Chondrocyte (in vitro differentiated cells): ENCODE data around the gene HRH1. TPM values are rescaled to one million over a fixed set of nuclear protein-coding genes. Genes with fewer than 3 reads are reported as not detected.

ENCODE experiments used
- DNase-seq: peaks from one replicate; pipeline ENCODE4 v3.0.0; 2021; ENCODE audit warnings: mixed read lengths, low spot score
- H3K27ac Mint-ChIP-seq: one replicate; pipeline ENCODE4 v1.8.0; 2021; ENCODE audit warnings: mild to moderate bottlenecking, moderate library complexity, mixed read lengths; ENCODE audit not compliant: unreplicated experiment
- H3K27me3 Mint-ChIP-seq: 2 replicates; pipeline ENCODE4 v1.8.0; 2021; ENCODE audit warnings: low read depth, mixed read lengths
- H3K36me3 Mint-ChIP-seq: 2 replicates; pipeline ENCODE4 v1.8.0; 2021; ENCODE audit warnings: low read depth, mixed read lengths
- H3K4me1 Mint-ChIP-seq: 2 replicates; pipeline ENCODE4 v1.8.0; 2021; ENCODE audit warnings: low read depth, mild to moderate bottlenecking, mixed read lengths
- H3K4me3 Mint-ChIP-seq: one replicate; pipeline ENCODE4 v1.8.0; 2021; ENCODE audit warnings: mild to moderate bottlenecking, moderate library complexity, mixed read lengths; ENCODE audit not compliant: unreplicated experiment
- H3K9me3 Mint-ChIP-seq: 2 replicates; pipeline ENCODE4 v1.8.0; 2021; ENCODE audit warnings: low read depth, mixed read lengths
- total RNA-seq: library from RNA; stranded (reverse); gene quantifications from 3 replicates; pipeline ENCODE4 v1.2.1, GENCODE V29; 2021
- TF ChIP-seq, protein P1 (sequence below): fragments of 200-600 bp; sonication (generic); IDR thresholded peaks from 2 replicates; pipeline ENCODE4 v1.5.0; 2021; ENCODE audit warnings: antibody characterized with exemption, mild to moderate bottlenecking, moderate library complexity

HRH1 gene
- total RNA-seq, 1 donor from 2014 or later, result 30.1 TPM

DNA sequence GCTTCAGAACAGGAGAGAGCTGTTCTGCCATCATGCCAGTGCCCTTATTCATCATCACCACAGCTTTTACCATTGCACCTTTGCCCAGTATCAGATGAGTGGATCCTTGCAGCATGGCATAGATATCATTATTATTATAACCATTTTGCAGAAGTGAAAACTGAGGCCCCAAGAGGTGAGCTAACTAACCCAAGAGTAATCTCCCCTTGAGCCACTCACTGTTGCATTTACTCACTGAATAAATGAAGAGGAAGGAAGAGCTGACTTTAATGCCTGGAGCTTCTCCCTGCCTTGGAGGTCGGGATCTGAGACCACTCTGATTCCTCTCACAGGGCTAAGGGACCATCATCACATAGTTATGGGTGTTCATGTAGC is 32.0 kb downstream of the HRH1 start:
- TF ChIP-seq, protein P1, sequence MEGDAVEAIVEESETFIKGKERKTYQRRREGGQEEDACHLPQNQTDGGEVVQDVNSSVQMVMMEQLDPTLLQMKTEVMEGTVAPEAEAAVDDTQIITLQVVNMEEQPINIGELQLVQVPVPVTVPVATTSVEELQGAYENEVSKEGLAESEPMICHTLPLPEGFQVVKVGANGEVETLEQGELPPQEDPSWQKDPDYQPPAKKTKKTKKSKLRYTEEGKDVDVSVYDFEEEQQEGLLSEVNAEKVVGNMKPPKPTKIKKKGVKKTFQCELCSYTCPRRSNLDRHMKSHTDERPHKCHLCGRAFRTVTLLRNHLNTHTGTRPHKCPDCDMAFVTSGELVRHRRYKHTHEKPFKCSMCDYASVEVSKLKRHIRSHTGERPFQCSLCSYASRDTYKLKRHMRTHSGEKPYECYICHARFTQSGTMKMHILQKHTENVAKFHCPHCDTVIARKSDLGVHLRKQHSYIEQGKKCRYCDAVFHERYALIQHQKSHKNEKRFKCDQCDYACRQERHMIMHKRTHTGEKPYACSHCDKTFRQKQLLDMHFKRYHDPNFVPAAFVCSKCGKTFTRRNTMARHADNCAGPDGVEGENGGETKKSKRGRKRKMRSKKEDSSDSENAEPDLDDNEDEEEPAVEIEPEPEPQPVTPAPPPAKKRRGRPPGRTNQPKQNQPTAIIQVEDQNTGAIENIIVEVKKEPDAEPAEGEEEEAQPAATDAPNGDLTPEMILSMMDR, result no peak
- peaks cover 69% of the 10 kb centered on the region for H3K4me1 Mint-ChIP-seq
- no peaks in the 10 kb centered on the region for H3K9me3 Mint-ChIP-seq
- no peak for DNase-seq
- H3K27ac Mint-ChIP-seq, result peak overlapping the region; percentile 98
- no peaks in the 10 kb centered on the region for H3K27me3 Mint-ChIP-seq
- H3K4me3 Mint-ChIP-seq, result no peak overlapping the region
- H3K36me3 Mint-ChIP-seq, result peaks cover 3% of the 10 kb centered on the region

DNA sequence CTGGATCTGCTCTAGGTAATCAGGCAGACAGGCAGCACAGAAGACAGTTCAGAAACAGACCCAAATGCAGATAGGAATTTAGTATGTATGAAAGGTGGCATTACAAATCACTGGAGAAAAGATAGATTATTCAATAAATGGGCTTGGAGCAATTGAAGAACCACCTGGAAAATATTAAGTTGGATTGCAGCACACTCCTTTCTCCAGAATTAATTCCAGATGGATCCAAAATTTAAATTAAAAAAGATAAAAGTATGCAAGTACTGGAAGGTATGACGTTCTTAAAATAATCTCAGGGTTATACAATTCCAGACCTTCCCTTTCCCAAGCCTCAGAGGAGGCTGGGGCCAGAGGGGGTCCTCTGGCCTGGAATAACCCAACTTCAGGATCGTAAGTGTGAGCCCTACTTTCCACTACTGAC is 32.5 kb downstream of the HRH1 start:
- Mint-ChIP-seq H3K4me1 (peaks cover 68% of the 10 kb centered on the region), H3K9me3 (no peaks in the 10 kb centered on the region), H3K36me3 (peaks cover 3% of the 10 kb centered on the region), H3K27me3 (no peaks in the 10 kb centered on the region), H3K4me3 (no peak overlapping the region), H3K27ac (peak overlapping the region; percentile 98)
- TF ChIP-seq, protein P1, result no peak
- DNase-seq, result no peak

DNA sequence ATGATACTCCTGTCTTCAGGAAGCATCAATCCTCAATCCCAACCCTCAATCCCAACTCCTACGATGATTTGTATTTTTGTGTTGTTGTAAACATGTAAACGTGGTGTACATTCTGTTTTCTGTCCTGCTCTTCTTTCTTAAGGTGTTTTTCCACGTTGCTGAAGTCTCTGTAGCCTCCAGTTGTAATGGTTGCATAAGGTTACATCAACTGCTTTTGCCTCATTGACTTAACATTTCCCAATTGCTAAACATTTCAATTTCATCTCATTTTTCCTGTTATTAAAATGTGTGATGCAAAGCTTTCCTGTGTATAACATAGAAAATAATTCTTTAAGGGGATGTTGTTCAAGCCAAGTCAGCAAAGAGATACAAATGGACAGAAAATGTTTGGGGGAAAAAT is 33.4 kb downstream of the HRH1 start:
- Mint-ChIP-seq H3K4me1 (peaks cover 63% of the 10 kb centered on the region), H3K27me3 (no peaks in the 10 kb centered on the region), H3K27ac (peak overlapping the region; percentile 83), H3K9me3 (no peaks in the 10 kb centered on the region), H3K4me3 (no peak overlapping the region), H3K36me3 (peaks cover 6% of the 10 kb centered on the region)
- DNase-seq, result no peak
- TF ChIP-seq, protein P1, result no peak

DNA sequence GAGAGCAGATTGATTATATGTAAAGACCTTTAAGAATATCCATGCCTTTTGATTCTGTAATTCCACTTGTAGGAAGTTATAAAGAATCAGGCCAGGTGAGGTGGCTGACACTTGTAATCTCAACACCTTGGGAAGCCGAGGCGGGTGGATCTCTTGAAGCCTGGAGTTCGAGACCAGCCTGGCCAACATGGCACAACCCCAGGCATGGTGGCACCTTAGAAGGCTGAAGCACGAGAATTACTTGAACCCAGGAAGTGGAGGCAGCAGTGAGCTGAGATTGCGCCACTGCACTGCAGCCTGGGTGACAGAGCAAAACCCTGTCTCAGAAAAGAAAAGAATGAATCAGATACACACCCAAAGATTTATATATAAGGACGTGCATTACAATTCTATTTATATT is 33.9 kb downstream of the HRH1 start:
- Mint-ChIP-seq H3K4me1 (peaks cover 57% of the 10 kb centered on the region), H3K27me3 (no peaks in the 10 kb centered on the region), H3K27ac (peak overlapping the region; percentile 22), H3K9me3 (no peaks in the 10 kb centered on the region), H3K4me3 (no peak overlapping the region), H3K36me3 (peaks cover 6% of the 10 kb centered on the region)
- DNase-seq, result no peak
- TF ChIP-seq, protein P1, result no peak

DNA sequence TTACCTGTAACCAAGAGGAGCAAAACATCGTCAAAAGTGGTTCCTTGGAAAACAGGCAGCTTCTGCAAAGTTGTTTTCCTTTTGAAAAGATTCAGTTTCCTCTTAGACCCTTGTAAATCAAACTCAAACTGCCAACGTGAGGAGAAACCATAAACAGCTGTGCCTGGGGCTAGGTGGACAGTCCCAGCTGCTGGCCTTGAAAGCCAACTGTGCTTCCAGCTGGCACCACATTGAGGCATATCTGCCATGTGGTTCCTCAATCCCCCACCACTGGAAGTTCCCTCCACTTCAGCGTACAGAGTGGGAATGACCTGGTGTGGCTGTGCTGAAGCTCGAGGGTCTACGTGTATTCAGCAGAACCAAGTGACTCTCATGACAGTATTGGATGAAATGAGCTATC is 40.9 kb downstream of the HRH1 start:
- no peak for DNase-seq
- peaks cover 8% of the 10 kb centered on the region for H3K36me3 Mint-ChIP-seq
- peaks cover 64% of the 10 kb centered on the region for H3K4me1 Mint-ChIP-seq
- no peak overlapping the region for H3K4me3 Mint-ChIP-seq
- no peaks in the 10 kb centered on the region for H3K27me3 Mint-ChIP-seq
- TF ChIP-seq, protein P1, result no peak
- H3K27ac Mint-ChIP-seq, result peak overlapping the region; percentile 95
- no peaks in the 10 kb centered on the region for H3K9me3 Mint-ChIP-seq
